ENCODE results near the gene ATP6V0D1. TPM values are rescaled to one million over a fixed set of nuclear protein-coding genes. Genes with fewer than 3 reads are reported as not detected.

ATP6V0D1 gene
- total RNA-seq, 1 experiment from 2014 or later: 43.0 TPM

DNA sequence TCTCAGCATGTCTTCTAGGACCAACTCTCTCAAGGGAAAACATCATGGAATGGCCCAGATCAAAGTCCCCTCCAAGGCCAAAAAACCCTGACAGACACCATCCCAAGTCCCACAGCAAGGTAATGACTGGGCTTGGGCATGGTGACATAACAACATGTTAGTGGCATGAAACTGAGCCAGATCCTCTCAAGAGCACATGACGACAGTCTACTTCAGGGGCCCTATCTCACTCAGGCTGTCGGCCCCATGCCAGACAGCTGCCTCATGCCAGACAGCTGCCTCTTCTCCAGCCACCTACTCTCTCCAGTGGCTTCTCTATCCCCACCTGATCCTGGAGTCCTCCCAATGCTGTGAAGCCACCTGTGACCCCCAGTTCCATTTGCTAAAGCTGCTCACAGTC lies 31.6 kb downstream of the ATP6V0D1 start:
- Histone ChIP-seq H3K14ac (ENCODE audit: insufficient read depth, low read length) (no peak overlapping the region), H3K79me1 (ENCODE audit: insufficient read depth, low read depth, low read length, poor library complexity, severe bottlenecking) (no peaks in the 10 kb centered on the region), H2BK12ac (ENCODE audit: insufficient read length, low read depth, low read length) (no peak overlapping the region), H2AK5ac (ENCODE audit: insufficient read length, low read length) (no peak overlapping the region), H4K5ac (ENCODE audit: insufficient read length, low read depth, low read length) (no peak overlapping the region), H2AFZ (ENCODE audit: low read length) (no peak overlapping the region), H3K4ac (ENCODE audit: low read depth, low read length) (no peak overlapping the region), H3K4me1 (ENCODE audit: insufficient read depth, low read length) (no peaks in the 10 kb centered on the region), H4K20me1 (ENCODE audit: control insufficient read depth, insufficient read depth, insufficient read length) (no peaks in the 10 kb centered on the region), H3K27me3 (ENCODE audit: insufficient read depth, low read length) (no peaks in the 10 kb centered on the region), H3K4me2 (ENCODE audit: insufficient read depth, insufficient read length, low read length) (no peak overlapping the region), H3K9ac (ENCODE audit: extremely low read depth, insufficient read length, low read length) (no peak overlapping the region), H3K23ac (ENCODE audit: insufficient read length, low read depth, low read length) (no peak overlapping the region), H2BK20ac (ENCODE audit: low read depth, low read length, poor library complexity, severe bottlenecking) (no peak overlapping the region), H3K23me2 (ENCODE audit: insufficient read length, low read depth, low read length, poor library complexity, severe bottlenecking) (no peaks in the 10 kb centered on the region), H3K27ac (ENCODE audit: insufficient read length, low read depth, low read length) (no peak overlapping the region), H3K79me2 (ENCODE audit: insufficient read depth, low read length) (no peaks in the 10 kb centered on the region), H3K9me3 (ENCODE audit: control insufficient read depth, low read depth, low read length) (no peaks in the 10 kb centered on the region), H4K8ac (replicated peaks; ENCODE audit: insufficient read length, low read depth, low read length) (no peak overlapping the region), H4K91ac (ENCODE audit: insufficient read length, low read depth, low read length) (no peak overlapping the region), H3K18ac (ENCODE audit: insufficient read length, low read depth, low read length) (no peak overlapping the region), H2BK5ac (ENCODE audit: insufficient read length, low read length) (no peak overlapping the region), H2BK120ac (ENCODE audit: low read depth, low read length, poor library complexity, severe bottlenecking) (no peak overlapping the region), H3T11ph (ENCODE audit: low read length) (no peak overlapping the region), H2BK15ac (ENCODE audit: low read depth, low read length) (no peak overlapping the region), H3K56ac (ENCODE audit: insufficient read length, low read depth, low read length) (no peak overlapping the region)
- no peak for DNase-seq
- TF ChIP-seq CTCF (conservative IDR thresholded peaks at IDR 0.05): no peak
- H3K4me3 Mint-ChIP-seq: no peak overlapping the region
- H3K9me3 Mint-ChIP-seq: no peaks in the 10 kb centered on the region
- peaks cover 4 to 27% (median 9%) of the 10 kb centered on the region in 3 experiments for H3K36me3 Mint-ChIP-seq (ENCODE audit: insufficient read depth in 1 of 3, low read depth in 3 of 3)
- H3K27me3 Mint-ChIP-seq (ENCODE audit: low read depth): no peaks in the 10 kb centered on the region
- no CpG with 5 or more reads among the region's 2 CpGs for WGBS (ENCODE audit: extremely low coverage, insufficient read length, low lambda C conversion rate)
- H3K4me1 Mint-ChIP-seq: peaks cover 9 to 12% of the 10 kb centered on the region in 2 experiments
- H3K27ac Mint-ChIP-seq: peak overlapping the region; percentile 4 to 78 (median 6); a peak in 3 of 7 replicates

Measured in H9 (cell line).